OCI-M1 (cell line): ENCODE data around the gene SLC23A1.
"Not testable (repeated sequence)": the region's sequence is repeated elsewhere in the genome, so short reads cannot be mapped to it uniquely, and the experiment has no call there.

Experiments used
- DNase-seq: peaks from one replicate; lab custom pipeline; 2025; lab: John Stamatoyannopoulos, UW

Gene SLC23A1

GRCh38 chr5:139369181-139369580 lies 13.9 kb downstream of the SLC23A1 start:
- DNase-seq = no peak

DNA sequence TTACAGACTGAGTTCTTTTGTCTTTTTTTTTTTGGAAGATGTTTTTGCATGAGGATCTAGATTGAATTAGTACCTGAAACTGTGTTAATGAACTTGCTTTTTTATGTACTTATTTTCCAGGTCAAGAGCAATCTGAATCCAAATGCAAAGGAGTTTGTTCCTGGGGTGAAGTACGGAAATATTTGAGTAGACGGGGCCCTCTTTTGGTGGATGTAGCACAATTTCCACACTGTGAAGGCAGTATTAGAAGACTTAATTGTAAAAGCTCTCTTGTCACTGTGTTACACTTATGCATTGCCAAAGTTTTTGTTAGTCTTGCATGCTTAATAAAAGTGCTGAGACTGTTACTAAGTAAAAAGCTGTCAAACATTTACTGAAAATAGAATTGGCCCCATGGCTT lies 14.5 kb downstream of the SLC23A1 start:
- peak; percentile 9 for DNase-seq

DNA sequence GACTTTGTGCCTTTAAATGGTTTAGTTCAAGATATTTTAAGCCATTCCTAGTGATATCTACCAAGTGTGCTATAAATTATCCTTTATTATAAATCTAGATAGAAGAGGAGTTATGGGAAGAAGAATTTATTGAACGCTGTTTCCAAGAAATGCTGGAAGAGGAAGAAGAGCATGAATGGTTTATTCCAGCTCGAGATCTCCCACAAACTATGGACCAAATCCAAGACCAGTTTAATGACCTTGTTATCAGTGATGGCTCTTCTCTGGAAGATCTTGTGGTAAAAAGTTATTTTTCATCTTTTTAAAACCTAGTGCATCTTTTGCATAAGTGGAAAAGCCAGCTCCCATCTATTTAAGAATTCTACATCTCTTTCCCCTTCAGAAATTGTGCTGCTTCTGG lies 18.6 kb downstream of the SLC23A1 start:
- no peak for DNase-seq

GRCh38 chr5:139363937-139364336 lies 19.2 kb downstream of the SLC23A1 start:
- DNase-seq = no peak

DNA sequence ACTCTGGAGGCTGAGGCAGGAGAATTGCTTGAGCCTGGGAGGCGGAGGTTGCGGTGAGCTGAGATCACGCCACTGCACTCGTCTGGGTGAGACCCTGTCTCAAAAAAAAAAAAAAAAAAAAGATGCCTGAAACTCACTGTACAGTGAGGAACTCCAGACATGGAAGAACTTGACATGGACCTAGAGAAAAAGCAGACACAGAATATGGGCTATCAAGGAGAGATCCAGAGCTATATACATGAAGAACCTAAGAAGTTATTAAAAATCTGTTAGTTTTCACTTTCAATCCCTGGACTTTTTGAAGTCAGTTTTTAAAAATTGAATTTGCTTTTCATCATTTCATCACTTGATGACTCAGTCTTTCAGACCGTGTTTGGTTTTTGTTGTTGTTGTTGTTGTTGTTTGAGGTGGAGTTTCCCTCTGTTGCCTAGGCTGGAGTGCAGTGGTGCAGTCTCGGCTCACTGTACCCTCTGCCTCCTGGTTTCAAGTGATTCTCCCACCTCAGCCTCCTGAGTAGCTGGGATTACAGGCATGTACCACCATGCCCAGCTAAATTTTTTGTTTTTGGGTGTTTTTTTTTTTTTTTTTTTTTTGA lies 21.2 kb downstream of the SLC23A1 start:
- DNase-seq = no peak

DNA sequence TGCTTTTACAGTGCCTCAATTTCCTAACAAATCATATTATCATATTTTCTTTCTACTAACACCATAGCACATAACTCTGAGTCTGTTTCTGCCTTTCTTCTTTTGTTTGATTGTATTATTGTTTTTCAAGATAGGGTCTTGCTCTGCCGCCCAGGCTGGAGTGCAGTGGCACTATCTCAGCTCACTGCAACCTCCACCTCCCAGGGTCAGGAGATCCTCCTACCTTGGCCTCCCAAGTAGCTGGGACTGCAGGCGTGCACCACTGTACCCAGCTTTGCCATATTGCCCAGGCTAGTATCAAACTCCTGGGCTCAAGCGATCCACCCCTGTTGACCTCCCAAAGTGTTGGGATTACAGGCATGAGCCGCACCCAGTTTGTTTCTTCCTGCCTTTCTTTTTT lies 22.7 kb downstream of the SLC23A1 start:
- no peak for DNase-seq

- DNase-seq = no peak
Observed at GRCh38 chr5:139358064-139358463, 25.0 kb downstream of the SLC23A1 start.

- DNase-seq = not testable (repeated sequence)
Observed at GRCh38 chr5:139355900-139356299, 27.2 kb downstream of the SLC23A1 start.

- DNase-seq = no peak
Observed at GRCh38 chr5:139354186-139354585, 28.9 kb downstream of the SLC23A1 start.

- DNase-seq = not testable (repeated sequence)
Observed at GRCh38 chr5:139347863-139348262, 35.2 kb downstream of the SLC23A1 start.

- DNase-seq = not testable (repeated sequence)
Observed at GRCh38 chr5:139345442-139345841, 37.7 kb downstream of the SLC23A1 start.

- DNase-seq = no peak
Observed at GRCh38 chr5:139344177-139344576, 38.9 kb downstream of the SLC23A1 start.

- no peak for DNase-seq
Observed at GRCh38 chr5:139343476-139343875, 39.6 kb downstream of the SLC23A1 start.

GRCh38 chr5:139342423-139342723 lies 40.7 kb downstream of the SLC23A1 start:
- DNase-seq = no peak

GRCh38 chr5:139341689-139342422 lies 41.2 kb downstream of the SLC23A1 start, which contains the start of gene PAIP2:
Gene PAIP2 (plus strand): TSS chr5:139341854. CDS start chr5:139363785, 21,931 bp downstream.
- peak; percentile 98 for DNase-seq

DNA sequence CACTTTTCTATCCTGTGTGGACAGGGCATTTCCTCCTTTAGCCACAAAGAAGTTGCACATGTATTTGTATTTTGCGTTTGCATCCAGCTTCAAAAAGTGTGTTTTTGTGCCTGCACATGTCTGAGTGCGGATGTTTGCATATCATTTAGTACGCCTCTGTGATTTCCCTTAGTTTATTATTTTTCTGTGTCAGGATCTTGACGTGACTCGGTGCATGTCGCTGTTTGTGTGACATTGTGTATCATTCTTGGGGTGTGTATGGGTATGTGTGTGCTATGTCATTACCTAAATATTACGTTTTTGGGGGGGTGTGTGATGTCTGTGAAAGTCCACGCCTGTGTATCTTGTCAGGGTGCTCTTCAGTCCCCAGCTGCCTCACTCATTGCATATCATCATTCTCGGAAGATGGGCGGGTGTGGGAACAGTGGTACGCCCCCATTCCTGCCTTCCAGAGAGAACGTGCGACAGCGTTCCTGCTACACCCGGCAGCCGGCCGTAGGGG lies 41.9 kb downstream of the SLC23A1 start:
- DNase-seq = no peak

DNA sequence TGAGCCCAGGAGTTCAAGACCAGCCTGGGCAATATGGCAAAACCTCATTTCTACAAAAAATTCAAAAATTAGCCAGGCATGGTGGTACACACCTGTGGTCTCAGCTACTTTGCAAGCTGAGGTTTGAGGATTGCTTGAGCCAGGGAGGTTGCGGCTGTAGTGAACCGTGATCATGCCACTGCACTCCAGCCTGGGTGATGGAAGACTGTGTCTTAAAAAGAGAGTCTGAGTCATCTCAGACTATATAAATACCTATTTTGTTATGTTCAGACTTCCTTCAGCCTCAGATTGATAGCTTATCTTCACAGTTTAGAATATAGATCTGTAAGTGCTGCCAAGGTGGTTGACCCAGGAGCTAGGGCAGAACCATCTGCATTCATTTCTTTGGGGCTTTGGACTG lies 43.0 kb downstream of the SLC23A1 start:
- DNase-seq = no peak

DNA sequence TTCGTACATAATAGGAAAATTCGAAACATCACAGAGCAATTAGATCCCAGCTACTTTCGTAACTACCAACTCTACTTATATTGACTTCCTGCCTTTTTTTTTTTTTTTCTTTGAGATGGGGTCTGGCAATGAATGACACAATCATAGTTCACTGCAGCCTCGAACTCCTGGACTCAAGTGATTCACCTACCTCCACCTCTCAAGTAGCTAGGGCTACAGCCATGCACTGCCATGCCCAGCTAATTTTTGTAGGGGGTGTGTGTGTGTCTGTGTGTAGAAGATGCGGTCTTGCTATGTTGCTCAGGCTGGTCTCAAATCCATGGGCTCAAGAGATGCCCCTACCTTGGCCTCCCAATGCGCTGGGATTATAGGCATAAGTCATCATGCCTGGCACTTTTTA lies 47.3 kb downstream of the SLC23A1 start:
- DNase-seq = no peak
